HG02852 (cell line): Measurements from ENCODE around the gene POLR1E.
"Not testable (repeated sequence)": the region's sequence is repeated elsewhere in the genome, so short reads cannot be mapped to it uniquely, and the experiment has no call there.

Experiments
- ATAC-seq: cut with Tn5 transposase; IDR thresholded peaks from one replicate; pipeline ENCODE4 v1.9.1; 2021; ENCODE audit warnings: mild to moderate bottlenecking, moderate library complexity; ENCODE audit not compliant: unreplicated experiment

The POLR1E gene

DNA sequence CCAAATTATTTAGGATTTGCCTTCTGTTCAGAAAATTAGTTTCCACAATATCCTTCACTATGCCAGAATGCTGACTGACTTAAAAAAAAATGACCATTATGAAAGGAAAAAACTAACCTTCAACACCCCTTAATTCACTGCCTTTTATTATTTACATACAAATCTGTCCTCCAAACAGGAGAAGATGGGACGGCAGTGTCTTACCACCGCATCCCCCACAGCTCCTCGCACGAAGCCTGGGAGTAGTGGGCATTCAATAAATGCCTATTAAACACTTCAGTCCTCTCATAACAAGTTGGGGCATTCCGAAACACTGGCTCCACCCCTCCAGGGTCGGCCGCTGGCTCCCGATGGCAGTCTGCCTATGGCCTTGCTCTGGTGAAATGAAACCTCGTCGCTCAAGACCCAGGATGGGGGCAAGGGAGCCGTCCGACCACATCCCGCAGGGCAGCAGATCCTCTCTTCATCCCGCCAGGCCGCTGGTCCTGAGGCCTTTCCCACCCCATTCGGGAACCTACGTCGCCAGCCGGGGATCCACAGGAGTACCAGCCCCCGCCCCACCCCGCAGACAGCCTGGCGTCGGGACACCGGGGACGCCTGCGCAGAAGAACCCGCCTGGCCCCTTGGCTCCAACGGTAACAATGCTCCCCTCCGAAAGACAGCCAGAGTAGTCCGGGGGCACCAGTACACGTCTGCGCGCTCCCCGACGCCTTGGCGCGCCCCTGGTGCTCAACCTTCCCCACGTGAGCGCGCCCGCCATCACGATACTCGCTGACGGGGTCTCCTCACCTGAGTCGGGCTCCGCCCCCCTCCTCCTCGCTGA, 21.1 kb upstream of the POLR1E start:
- peak; percentile 26 for ATAC-seq

GRCh38 chr9:37465249-37466036, 20.3 kb upstream of the POLR1E start, which contains the start of gene ZBTB5:
TSS of gene ZBTB5 (minus strand) at chr9:37465450. CDS start at chr9:37442551, 22,899 bp downstream.
- peak; percentile 80 for ATAC-seq

GRCh38 chr9:37466037-37466709, 19.6 kb upstream of the POLR1E start:
- ATAC-seq, result peak; percentile 9

DNA sequence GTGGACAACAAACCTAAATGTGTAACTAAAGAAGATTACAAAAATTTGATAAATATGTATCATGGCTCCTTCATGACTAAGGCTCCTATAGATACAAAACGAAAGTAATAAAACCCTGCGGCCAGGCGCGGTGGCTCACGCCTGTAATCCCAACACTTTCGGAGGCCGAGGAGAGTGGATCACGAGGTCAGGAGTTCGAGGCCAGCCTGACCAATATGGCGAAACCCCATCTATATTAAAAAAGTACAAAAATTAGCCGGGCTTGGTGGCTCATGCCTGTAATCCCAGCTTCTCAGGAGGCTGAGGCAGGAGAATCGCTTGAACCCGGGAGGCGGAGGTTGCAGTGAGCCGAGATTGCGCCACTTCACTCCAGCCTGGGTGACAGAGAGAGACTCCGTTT, 18.2 kb upstream of the POLR1E start:
- not testable (repeated sequence) for ATAC-seq

DNA sequence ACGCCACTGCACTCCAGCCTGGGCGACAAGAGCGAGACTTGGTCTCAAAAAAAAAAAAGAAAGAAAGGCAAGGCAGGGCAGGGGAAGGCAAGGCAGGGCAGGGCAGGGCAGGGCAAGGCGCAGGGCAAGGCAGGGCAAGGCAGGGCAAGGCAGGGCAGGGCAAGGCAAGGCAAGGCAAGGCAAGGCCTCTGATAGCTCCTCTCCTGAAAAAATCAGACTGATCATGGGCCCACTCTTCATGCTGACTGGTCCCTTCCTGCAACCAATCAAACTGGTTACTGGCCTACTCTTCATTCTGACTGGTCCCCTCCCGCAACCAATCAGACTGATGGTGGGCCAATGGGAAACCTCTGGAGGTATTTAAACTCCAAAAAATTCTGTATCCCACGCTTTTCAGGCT, 17.1 kb upstream of the POLR1E start:
- ATAC-seq, result no peak

- ATAC-seq, result no peak
Observed at GRCh38 chr9:37471942-37472684, 13.6 kb upstream of the POLR1E start.

DNA sequence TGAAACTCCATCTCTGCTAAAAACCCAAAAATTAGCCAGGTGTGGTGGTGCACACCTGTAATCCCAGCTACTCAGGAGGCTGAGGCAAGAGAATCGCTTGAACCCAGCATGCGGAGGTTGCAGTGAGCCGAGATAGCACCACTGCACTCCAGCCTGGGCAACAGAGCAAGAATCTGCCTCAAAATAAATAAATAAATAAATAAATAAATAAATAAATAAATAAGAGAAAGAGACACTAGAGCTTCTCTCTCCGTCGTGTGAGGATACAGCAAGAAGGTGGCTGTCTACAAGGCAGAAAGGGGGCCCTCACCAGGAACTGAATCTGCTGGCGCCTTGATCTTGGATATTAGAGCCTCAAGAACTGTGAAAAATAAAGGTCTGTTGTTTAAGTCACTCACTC, 11.8 kb upstream of the POLR1E start:
- ATAC-seq, result not testable (repeated sequence)

DNA sequence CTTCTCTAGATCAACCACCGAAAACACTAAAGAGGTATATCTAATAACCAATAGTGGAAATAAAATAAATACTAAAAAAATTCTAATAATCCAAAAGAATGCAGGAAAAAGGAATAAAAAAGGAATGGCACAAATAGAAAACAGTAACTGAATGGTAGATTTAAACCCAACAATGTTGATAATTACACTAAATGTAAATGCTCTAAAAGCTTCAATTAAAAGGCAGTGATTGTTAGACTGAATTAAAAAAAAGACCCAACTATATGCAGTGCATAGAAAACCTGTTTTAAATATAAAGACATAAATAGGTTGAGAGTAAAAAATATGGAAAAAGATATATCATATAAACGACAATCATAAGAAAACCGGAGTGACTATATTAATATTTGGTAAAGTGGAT, 11.3 kb upstream of the POLR1E start:
- no peak for ATAC-seq

GRCh38 chr9:37476930-37477329, 8.8 kb upstream of the POLR1E start:
- ATAC-seq, result no peak

DNA sequence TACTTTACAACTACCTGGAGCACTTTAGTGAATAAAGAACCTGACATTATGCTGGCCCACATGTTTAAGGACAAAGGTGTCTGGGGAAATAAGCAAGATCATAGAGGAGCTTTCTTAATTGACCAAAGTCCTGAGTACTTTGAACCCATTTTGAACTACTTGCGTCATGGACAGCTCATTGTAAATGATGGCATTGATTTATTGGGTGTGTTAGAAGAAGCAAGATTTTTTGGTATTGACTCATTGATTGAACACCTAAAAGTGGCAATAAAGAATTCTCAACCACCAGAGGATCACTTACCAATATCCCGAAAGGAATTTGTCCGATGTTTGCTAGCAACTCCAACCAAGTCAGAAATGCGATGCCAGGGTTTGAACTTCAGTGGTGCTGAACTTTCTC, 8.3 kb upstream of the POLR1E start:
- ATAC-seq, result not testable (repeated sequence)

DNA sequence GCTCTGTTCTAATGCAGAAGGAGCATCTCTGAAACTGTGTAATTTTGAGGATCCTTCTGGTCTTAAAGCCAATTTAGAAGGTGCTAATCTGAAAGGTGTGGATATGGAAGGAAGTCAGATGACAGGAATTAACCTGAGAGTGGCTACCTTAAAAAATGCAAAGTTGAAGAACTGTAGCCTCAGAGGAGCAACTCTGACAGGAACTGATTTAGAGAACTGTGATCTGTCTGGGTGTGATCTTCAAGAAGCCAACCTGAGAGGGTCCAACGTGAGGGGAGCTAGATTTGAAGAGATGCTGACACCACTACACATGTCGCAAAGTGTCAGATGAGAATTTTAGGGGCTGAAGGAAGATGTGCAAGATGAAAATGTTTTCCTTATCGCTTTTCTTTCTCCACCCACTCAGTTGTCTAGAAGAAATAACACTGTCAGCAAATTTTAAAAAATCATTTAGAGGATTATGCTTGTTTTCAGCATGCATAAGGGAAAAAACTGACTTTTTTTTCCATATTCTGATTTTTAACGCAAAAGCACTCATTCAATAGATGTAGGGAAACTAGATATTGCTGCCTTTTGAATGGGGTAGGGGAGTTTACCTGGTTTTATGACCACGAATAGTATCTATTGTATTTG, 7.6 kb upstream of the POLR1E start:
- not testable (repeated sequence) for ATAC-seq

DNA sequence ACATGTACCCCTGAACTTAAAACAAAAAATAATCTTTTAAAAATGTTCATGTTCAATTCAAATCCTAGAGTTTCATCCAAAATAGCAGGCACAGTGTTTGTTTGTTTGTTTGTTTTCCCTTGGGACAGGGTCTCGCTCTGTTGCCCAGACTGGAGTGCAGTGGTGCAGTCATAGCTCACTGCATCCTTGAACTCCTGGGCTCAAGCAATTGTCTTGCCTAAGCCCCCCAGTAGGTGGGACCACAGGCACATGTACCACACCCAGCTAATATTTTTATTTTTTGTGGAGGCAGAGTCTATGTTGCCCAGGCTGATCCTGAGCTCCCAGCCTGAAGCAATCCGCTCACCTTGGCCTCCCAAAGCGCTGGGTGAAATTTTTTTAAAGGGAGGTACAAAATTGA, 5.0 kb upstream of the POLR1E start:
- ATAC-seq, result no peak

DNA sequence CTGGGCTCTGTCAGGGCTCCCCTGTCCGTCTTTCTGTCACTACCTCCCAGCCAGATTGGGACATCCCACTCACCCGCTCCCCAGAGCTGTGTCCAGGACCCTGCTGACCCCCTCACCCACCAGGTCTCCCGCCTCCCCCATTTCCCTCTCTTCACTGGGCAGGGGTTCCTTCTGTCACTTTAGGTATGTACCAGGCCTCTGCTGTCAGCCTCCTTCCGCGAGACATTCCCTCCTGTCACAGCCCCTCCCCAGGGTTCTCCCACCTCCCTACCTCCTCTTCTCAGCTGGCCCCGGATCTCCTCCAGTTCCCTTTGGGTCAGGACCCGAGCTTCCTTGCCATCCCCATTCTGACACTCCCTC, 488 bp downstream of the POLR1E start:
- ATAC-seq, result peak; percentile 1

- no peak for ATAC-seq
Observed at GRCh38 chr9:37486616-37487548, 1.1 kb downstream of the POLR1E start.

- no peak for ATAC-seq
Observed at GRCh38 chr9:37491939-37492338, 6.2 kb downstream of the POLR1E start.

DNA sequence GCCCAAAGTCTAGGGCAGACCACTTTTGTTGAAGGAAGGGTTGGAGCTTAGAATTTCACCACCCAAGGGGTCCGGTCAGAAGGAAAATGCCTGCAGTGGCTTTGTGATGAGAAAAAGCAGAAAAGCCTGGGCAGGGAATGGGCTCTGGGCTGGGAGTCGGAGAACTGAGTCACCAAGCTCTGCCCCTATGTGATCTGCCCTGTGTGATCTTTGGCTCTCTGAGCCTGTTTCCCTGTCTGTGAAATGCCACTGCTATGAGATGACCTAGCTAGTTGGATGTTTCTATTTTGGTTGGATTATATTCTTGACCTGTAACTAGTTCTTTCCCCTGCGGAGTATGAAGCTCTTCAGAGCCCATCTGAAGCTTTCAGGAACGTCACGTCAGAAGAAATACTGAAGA, 9.8 kb downstream of the POLR1E start:
- ATAC-seq, result no peak

- no peak for ATAC-seq
Observed at GRCh38 chr9:37496020-37496419, 10.3 kb downstream of the POLR1E start.

- ATAC-seq, result no peak
Observed at GRCh38 chr9:37497320-37497719, 11.6 kb downstream of the POLR1E start.

DNA sequence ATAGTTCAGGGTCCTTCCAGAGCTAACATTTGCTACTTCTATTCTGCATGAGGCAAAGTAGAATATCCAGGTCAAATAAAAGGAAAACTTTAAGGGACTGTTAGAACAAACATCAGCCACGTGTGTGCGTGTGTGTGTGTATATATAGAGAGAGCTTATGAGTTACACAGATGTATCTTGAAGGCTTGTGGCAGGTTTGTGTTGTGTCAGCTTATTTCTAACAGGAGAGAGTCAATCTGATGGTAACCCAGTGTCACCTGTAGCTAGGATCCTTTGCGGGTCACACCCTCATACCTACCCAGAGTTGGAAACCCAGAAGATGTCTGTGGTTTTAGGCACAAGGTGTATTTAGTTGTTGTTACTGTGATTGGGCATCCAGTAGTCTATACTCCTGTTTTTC, 12.7 kb downstream of the POLR1E start:
- ATAC-seq, result no peak
